NT2/D1 (cell line): ENCODE data around the gene STH.

ENCODE experiments used
- DNase-seq: peaks from one replicate; pipeline ENCODE4 v3.0.0-alpha.2; 2011; ENCODE audit warnings: low read depth, low spot score
- H3K27me3 ChIP-seq: 2 replicates; pipeline ENCODE4 v1.6.0; 2011; ENCODE audit warnings: mild to moderate bottlenecking; ENCODE audit not compliant: insufficient read length, insufficient read depth
- H3K36me3 ChIP-seq: 2 replicates; pipeline ENCODE4 v1.6.1; 2011; ENCODE audit warnings: mild to moderate bottlenecking, low read length, mixed read lengths; ENCODE audit not compliant: insufficient read depth, insufficient read length
- H3K4me1 ChIP-seq: 2 replicates; pipeline ENCODE4 v1.5.1; 2011; ENCODE audit not compliant: insufficient read depth, insufficient read length
- H3K4me3 ChIP-seq: 2 replicates; pipeline ENCODE4 v1.5.1; 2011; ENCODE audit warnings: low read depth; ENCODE audit not compliant: insufficient read length
- H3K9ac ChIP-seq: 2 replicates; pipeline ENCODE4 v1.6.0; 2011; ENCODE audit warnings: low read depth; ENCODE audit not compliant: insufficient read length
- H3K9me3 ChIP-seq: 2 replicates; pipeline ENCODE4 v1.5.1; 2011; ENCODE audit warnings: mild to moderate bottlenecking, low read length; ENCODE audit not compliant: insufficient read depth
- SUZ12 ChIP-seq: IDR thresholded peaks from 2 replicates; pipeline ENCODE4 v1.6.1; 2011; ENCODE audit not compliant: insufficient read length, insufficient read depth; ENCODE audit errors: extremely low read depth
- YY1 ChIP-seq: IDR thresholded peaks from 2 replicates; pipeline ENCODE4 v1.6.1; 2011; ENCODE audit not compliant: insufficient read length, insufficient read depth
- ZNF274 ChIP-seq: IDR thresholded peaks from 2 replicates; pipeline ENCODE4 v1.6.1; 2011; ENCODE audit warnings: mild to moderate bottlenecking, low read depth, low read length

Gene STH

DNA sequence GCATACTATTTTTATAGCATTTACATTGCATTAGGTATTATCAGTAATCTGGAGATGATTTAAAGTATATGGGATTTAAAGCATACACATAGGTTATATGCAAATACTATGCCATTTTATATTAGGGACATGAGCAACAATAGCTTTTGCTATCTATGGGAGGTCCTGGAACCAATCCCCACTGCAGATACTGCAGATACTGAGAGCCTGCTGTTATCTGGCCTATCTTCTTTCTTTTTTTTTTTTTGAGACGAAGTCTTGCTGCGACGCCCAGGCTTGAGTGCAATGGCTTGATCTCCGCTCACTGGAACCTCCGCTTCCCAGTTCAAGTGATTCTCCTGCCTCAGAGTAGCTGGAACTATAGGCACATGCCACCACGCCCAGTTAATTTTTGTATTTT, 37.4 kb downstream of the STH start:
- Histone ChIP-seq H3K9ac (no peak overlapping the region), H3K4me3 (no peak overlapping the region)

DNA sequence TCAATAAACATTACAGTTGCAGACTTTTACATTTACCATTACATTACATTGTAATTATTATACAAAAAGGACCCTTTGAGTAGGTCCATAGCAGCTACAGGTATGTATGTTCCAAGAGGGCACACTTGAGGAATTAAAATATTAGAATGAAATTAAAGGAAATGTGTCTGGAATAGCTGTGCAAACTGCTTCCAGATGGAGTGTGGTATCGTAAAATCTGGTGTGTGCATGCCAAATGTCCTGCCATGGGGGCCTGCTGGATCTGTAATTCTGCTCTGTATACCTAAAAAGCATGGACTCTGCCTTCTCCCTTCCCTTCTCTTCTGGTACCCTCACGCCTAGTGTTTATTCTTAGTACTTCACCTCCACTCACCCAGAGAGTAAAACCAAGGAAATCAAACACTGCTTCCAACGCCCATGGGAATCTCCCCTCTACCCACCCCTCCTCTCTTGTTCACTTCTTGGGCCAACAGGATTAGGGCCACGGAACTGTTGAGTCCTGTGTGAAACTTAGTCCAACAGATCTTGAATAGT, 38.7 kb downstream of the STH start:
- H3K27me3 ChIP-seq: no peaks in the 10 kb centered on the region
- no peaks in the 10 kb centered on the region for H3K9me3 ChIP-seq
- DNase-seq: no peak
- peaks cover 95% of the 10 kb centered on the region for H3K36me3 ChIP-seq
- no peak overlapping the region for H3K9ac ChIP-seq
- H3K4me1 ChIP-seq: no peaks in the 10 kb centered on the region
- TF ChIP-seq ZNF274 (no peak), YY1 (no peak), SUZ12 (no peak)
- no peak overlapping the region for H3K4me3 ChIP-seq

More for the DNA sequence above, 37.4 kb downstream of the STH start:
- no peaks in the 10 kb centered on the region for H3K9me3 ChIP-seq
- no peak for TF ChIP-seq SUZ12
- TF ChIP-seq YY1: no peak
- no peak for TF ChIP-seq ZNF274
- DNase-seq: no peak
- peaks cover 95% of the 10 kb centered on the region for H3K36me3 ChIP-seq
- no peaks in the 10 kb centered on the region for H3K27me3 ChIP-seq
- no peaks in the 10 kb centered on the region for H3K4me1 ChIP-seq

DNA sequence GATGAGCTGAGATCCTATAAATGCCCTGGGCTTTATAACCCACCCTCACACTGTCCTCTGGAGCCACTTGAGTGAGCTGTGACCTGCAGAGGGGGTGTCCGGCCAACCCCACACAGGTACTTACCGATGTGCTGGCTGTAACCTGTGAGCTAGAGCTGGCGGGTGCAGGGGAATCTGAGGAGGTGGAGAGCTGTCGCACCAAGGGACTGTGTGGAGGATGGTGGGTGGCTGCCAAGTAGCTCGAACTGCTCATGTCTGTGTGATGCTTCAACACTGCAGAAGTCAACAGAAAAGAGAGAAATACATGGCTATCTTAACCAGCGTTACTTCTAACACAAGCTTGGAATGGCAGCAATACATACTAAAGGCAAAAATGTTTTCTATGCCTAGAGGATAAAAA, 39.4 kb downstream of the STH start:
- Histone ChIP-seq H3K9me3 (no peaks in the 10 kb centered on the region), H3K4me3 (no peak overlapping the region), H3K36me3 (peaks cover 95% of the 10 kb centered on the region), H3K9ac (no peak overlapping the region), H3K4me1 (no peaks in the 10 kb centered on the region), H3K27me3 (no peaks in the 10 kb centered on the region)
- DNase-seq: no peak
- no peak for TF ChIP-seq SUZ12
- TF ChIP-seq YY1: no peak
- TF ChIP-seq ZNF274: no peak

DNA sequence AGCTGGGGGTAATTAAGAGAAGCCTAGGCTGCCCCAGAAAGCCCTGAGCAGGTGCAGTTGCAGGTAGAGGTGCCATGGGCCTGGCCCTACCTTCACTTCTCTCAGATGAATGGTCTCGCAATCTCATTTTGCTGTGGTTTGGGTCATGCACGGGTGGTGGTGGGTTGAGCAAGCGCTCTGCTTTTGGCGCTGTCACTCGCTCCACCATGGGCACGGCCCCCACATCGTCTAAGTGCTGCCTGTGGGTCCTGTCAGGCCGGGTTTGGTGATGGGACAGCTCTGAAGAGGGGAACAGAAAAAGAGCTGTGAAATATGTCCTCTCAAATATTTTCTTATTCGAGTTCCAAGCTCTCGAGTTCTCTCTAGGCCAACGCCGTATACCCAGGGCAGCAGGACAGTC, 39.9 kb downstream of the STH start:
- H3K27me3 ChIP-seq: no peaks in the 10 kb centered on the region
- H3K4me1 ChIP-seq: no peaks in the 10 kb centered on the region
- peaks cover 95% of the 10 kb centered on the region for H3K36me3 ChIP-seq
- no peak for DNase-seq
- no peak overlapping the region for H3K4me3 ChIP-seq
- no peaks in the 10 kb centered on the region for H3K9me3 ChIP-seq
- no peak overlapping the region for H3K9ac ChIP-seq
- TF ChIP-seq YY1: no peak
- TF ChIP-seq SUZ12: no peak
- no peak for TF ChIP-seq ZNF274

DNA sequence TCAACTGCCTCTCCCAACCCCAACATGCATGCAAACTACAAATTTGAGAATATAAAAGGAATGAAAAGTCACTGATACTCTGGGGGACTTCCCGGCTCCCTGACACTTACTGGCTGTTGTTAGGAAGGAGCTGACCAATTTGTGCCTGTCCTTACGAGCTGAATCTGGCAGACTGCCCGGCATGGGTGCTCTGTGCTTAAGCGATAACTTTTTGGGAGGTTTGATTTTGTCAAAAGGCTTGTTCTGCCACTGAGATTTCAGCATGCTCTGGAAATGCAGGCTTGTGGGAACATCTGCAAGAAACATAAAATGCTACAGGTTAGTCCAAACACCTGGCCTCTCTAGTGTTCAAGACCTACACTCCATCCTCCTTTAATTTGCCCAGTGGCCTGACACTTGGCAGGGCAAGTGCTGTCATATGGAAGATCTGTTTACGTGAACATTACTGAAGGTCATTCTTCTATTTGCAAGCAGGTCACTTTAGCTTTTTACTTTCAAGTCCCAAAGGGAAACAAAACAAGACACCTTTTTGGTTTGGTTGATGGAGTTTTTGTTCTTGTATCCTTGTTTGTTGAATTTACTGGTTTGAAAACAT, 40.6 kb downstream of the STH start:
- H3K9me3 ChIP-seq: no peaks in the 10 kb centered on the region
- peaks cover 94% of the 10 kb centered on the region for H3K36me3 ChIP-seq
- H3K4me1 ChIP-seq: no peaks in the 10 kb centered on the region
- H3K27me3 ChIP-seq: no peaks in the 10 kb centered on the region
- H3K9ac ChIP-seq: no peak overlapping the region
- DNase-seq: no peak
- H3K4me3 ChIP-seq: no peak overlapping the region
- TF ChIP-seq YY1 (no peak), ZNF274 (no peak), SUZ12 (no peak)

DNA sequence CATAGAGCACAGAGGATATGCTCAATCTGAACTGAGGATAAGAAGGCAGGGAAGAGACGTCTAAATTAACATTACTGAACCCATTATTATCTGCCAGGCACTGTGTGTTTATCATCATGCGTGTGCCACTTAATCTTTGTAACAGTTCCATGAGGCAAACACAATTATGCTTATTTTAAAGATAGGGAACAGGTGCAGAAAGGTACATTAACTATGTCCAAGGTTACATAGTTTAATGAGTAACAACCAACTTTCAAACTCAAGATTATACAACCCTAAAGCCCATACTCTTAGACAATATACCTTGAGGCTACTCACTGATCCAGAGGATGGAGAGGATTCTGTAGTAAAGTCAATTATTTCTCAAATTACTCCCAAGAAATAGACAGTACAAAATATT, 43.2 kb downstream of the STH start:
- peaks cover 84% of the 10 kb centered on the region for H3K36me3 ChIP-seq
- no peaks in the 10 kb centered on the region for H3K4me1 ChIP-seq
- H3K4me3 ChIP-seq: no peak overlapping the region
- DNase-seq: no peak
- H3K9ac ChIP-seq: no peak overlapping the region
- no peaks in the 10 kb centered on the region for H3K9me3 ChIP-seq
- no peak for TF ChIP-seq ZNF274
- TF ChIP-seq YY1: no peak
- no peak for TF ChIP-seq SUZ12
- H3K27me3 ChIP-seq: no peaks in the 10 kb centered on the region

DNA sequence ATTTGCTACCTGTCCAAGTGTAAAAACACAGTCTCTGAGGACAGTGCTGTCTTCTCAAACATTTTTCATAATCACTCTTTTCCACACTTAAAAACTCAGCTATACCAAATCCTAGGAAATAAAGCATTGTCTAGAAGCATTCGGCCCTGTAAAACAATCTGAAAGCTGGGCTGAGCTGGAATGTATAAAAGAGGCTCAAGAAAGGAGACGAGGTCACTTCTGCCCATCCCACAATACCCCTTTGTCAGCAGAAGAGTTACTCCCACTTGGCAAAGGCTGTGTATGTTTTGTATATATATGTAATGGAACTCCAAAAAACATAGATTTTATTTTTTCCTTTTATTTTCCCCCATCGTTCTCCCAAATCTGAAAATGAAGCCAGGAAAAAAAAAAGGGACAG, 43.9 kb downstream of the STH start:
- DNase-seq: no peak
- Histone ChIP-seq H3K9ac (no peak overlapping the region), H3K4me3 (no peak overlapping the region), H3K9me3 (no peaks in the 10 kb centered on the region), H3K36me3 (peaks cover 84% of the 10 kb centered on the region), H3K27me3 (no peaks in the 10 kb centered on the region), H3K4me1 (no peaks in the 10 kb centered on the region)
- TF ChIP-seq ZNF274 (no peak), YY1 (no peak), SUZ12 (no peak)
